Measurements from ENCODE around the gene SNX20.

Gene SNX20

DNA sequence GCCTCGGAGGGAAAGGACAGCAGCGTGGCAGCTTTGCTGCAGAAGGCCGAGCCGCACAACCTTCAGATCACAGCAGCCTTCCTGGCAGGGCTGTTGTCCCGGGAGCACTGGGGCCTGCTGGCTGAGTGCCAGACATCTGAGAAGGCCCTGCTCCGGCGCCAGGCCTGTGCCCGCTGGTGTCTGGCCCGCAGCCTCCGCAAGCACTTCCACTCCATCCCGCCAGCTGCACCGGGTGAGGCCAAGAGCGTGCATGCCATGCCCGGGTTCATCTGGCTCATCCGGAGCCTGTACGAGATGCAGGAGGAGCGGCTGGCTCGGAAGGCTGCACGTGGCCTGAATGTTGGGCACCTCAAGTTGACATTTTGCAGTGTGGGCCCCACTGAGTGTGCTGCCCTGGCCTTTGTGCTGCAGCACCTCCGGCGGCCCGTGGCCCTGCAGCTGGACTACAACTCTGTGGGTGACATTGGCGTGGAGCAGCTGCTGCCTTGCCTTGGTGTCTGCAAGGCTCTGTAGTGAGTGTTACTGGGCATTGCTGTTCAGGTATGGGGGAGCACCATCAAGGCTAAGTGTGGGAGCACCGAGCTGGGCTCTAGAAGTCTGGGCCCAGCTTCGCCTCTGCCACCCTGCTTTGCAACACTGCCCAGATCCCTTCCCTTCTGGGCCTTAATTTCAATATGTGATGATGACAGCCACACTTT, 30.9 kb upstream of the SNX20 start:
- Mint-ChIP-seq H3K36me3 (peaks cover 5 to 41% of the 10 kb centered on the region in 2 donors), H3K27me3 (no peaks in the 10 kb centered on the region), H3K27ac (no peak overlapping the region), H3K4me1 (peaks cover 48 to 74% of the 10 kb centered on the region in 2 donors), H3K9me3 (no peaks in the 10 kb centered on the region), H3K4me3 (no peak overlapping the region)
- no peak for DNase-seq
- ATAC-seq (replicated peaks): no peak

DNA sequence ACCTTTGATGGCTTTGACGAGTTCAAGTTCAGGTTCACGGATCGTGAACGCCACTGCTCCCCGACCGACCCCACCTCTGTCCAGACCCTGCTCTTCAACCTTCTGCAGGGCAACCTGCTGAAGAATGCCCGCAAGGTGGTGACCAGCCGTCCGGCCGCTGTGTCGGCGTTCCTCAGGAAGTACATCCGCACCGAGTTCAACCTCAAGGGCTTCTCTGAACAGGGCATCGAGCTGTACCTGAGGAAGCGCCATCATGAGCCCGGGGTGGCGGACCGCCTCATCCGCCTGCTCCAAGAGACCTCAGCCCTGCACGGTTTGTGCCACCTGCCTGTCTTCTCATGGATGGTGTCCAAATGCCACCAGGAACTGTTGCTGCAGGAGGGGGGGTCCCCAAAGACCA, 29.9 kb upstream of the SNX20 start:
- Mint-ChIP-seq H3K4me1 (peaks cover 47 to 69% of the 10 kb centered on the region in 2 donors), H3K4me3 (no peak overlapping the region), H3K27ac (no peak overlapping the region), H3K9me3 (peaks cover 0 to 2% of the 10 kb centered on the region in 2 donors), H3K36me3 (peaks cover 9 to 42% of the 10 kb centered on the region in 2 donors), H3K27me3 (no peaks in the 10 kb centered on the region)
- DNase-seq (no peak), ATAC-seq (replicated peaks) (no peak)

DNA sequence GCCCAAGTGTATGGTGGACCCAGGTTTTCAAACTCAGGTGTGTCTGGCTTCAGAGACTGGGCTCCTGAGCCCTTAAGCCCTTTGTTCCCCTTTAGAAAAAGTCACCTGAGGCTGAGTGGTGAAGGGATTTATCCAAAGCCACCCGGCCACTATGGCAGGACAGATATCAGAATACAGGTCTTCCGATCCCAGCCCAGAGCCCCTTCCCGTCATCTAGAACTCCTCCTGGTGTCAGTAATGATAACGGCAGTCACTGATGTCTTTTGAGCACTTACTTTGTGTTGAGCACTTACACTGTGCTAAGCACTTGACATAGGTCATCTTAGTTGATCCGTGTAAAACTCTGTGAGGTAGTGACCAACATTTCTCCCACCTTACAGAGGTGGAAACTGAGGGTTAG, 28.9 kb upstream of the SNX20 start:
- ATAC-seq (replicated peaks): no peak
- no peak overlapping the region for H3K27ac Mint-ChIP-seq
- peaks cover 20 to 53% of the 10 kb centered on the region in 2 donors for H3K36me3 Mint-ChIP-seq
- peaks cover 51 to 75% of the 10 kb centered on the region in 2 donors for H3K4me1 Mint-ChIP-seq
- peak overlapping the region in 1 of 2 donors; percentile 49 for H3K4me3 Mint-ChIP-seq
- no peaks in the 10 kb centered on the region for H3K27me3 Mint-ChIP-seq
- no peak for DNase-seq
- H3K9me3 Mint-ChIP-seq: peaks cover 11% of the 10 kb centered on the region in 2 donors

DNA sequence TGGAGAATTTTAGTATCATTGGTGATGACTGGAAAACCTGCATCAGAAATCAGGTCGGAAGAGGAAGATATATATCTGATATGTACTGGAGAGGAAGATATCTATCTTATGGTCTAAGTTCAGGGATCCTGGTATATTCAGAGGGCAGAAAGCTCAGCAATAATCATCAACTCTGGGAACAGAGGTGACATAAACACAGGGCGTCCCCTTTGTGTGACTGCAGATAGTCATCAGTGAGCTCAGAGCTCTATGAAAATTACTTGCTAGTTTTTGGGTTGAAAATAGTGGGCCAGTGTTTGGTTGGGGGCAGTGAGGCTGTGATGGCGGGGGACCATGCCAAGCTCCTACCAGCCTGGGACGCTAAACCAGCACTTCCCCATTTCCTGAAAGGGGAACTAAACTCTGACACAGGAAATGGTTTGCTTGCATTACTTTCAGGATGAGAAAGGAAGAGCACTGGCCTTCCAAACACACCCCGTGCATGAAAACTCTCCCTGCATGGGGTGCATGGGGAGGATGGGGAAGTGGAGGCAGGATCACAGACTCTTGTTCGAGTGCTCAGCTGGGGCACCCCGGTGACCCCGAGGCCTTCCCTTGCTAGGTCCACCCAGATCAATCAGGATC, 28.1 kb upstream of the SNX20 start:
- Mint-ChIP-seq H3K4me1 (peaks cover 49 to 70% of the 10 kb centered on the region in 2 donors), H3K36me3 (peaks cover 22 to 58% of the 10 kb centered on the region in 2 donors), H3K27me3 (no peaks in the 10 kb centered on the region), H3K9me3 (peaks cover 13 to 15% of the 10 kb centered on the region in 2 donors), H3K27ac (peak overlapping the region; percentile 62), H3K4me3 (peak overlapping the region; percentile 66 to 71)
- DNase-seq: no peak
- peak; percentile 82 to 86 for ATAC-seq (replicated peaks)

DNA sequence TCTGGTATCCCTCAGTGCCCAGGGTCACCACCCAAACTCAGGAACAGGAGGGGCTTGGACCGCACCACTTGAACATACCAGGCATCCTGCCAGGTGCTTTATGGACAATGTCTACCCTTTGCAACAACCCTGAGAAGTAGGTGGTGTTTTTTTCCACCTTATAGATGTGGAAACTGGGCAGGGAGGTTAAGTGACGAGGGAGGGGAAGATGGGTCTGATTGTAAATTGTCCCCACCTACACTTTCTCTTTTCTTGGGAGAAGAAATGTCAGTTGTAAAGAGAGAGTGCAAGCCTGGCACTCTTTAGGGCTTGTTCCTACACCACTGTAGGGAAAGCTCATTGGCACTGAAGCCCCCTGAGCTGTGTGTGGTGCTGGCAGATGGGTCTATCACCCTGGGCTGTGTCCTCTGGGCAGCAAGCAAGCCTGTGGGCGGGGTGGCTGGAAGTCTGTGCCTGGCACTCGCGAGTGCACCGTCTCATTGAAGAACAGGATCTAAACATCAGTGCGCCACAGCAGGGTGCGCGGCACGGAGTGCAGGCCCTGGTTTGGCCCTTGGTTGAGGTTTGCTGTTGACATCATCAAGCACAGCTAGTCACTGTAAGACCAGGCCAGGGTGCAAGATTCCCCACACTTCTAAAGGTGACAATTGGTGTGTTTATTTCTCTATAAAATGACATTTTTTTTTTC, 27.4 kb upstream of the SNX20 start:
- H3K9me3 Mint-ChIP-seq: peaks cover 16 to 21% of the 10 kb centered on the region in 2 donors
- DNase-seq (no peak), ATAC-seq (replicated peaks) (peak; percentile 46 to 53)

DNA sequence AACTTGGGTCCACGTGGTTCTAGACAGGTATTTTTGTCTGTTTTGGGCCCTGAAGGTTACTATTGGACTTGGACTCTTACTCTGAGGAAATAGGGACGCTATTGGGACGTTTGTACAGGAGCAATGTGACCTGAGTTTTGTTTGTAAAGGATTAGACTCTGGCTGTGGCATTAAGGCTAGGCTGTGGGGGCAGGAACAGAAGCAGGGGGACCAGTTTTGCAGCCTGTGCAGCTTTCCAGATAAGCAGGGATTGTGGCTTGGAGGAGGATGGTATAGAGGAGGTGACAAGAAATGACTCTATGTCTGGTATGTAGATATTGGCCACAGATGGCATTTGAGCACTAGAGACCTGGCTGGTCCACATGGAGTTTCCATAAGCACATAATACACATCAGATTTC, 25.1 kb upstream of the SNX20 start:
- Mint-ChIP-seq H3K4me1 (peaks cover 46 to 67% of the 10 kb centered on the region in 2 donors), H3K9me3 (peaks cover 16 to 21% of the 10 kb centered on the region in 2 donors), H3K4me3 (no peak overlapping the region), H3K27ac (no peak overlapping the region), H3K36me3 (peaks cover 22 to 56% of the 10 kb centered on the region in 2 donors), H3K27me3 (no peaks in the 10 kb centered on the region)
- no peak for DNase-seq
- ATAC-seq (replicated peaks): no peak

More for the DNA sequence above, 27.4 kb upstream of the SNX20 start:
- Mint-ChIP-seq H3K4me1 (peaks cover 48 to 66% of the 10 kb centered on the region in 2 donors), H3K27ac (peak overlapping the region; percentile 62), H3K27me3 (no peaks in the 10 kb centered on the region), H3K36me3 (peaks cover 26 to 63% of the 10 kb centered on the region in 2 donors), H3K4me3 (peak overlapping the region; percentile 66 to 71)

DNA sequence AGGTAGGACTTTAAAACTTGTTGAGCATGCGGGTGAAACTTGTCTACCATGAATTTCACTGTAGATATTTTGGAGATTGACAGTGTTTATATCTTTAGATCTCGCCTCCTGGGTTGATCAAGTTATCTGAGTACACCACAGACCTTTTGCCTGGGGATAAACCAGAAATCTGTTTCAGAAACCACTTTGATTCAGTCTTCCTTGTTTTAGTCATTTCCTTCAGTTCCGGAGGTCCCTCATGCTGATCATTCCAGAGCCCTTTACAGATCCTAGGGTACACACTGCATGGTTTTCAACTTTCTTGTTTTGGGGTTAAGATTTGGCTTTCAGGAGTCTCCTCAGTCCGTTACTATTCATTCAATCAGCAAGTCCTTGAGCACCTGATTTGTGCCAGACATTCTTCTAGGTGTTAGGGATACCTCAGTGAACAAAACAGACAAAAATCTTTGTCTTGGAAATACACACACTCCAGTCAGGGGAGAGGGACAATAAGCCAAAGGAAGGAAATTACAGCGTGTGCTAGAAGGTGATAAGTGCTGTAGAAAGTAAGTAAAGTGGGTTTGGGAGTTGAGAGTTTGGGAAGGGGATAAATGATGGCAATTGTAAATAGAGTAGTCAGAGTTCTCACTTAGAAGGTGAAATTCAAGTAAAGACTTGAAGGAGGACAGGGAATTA, 24.5 kb upstream of the SNX20 start:
- Mint-ChIP-seq H3K4me3 (no peak overlapping the region), H3K27me3 (no peaks in the 10 kb centered on the region), H3K27ac (no peak overlapping the region), H3K36me3 (peaks cover 23 to 55% of the 10 kb centered on the region in 2 donors), H3K4me1 (peaks cover 47 to 68% of the 10 kb centered on the region in 2 donors), H3K9me3 (peaks cover 16 to 21% of the 10 kb centered on the region in 2 donors)
- DNase-seq (no peak), ATAC-seq (replicated peaks) (no peak)

DNA sequence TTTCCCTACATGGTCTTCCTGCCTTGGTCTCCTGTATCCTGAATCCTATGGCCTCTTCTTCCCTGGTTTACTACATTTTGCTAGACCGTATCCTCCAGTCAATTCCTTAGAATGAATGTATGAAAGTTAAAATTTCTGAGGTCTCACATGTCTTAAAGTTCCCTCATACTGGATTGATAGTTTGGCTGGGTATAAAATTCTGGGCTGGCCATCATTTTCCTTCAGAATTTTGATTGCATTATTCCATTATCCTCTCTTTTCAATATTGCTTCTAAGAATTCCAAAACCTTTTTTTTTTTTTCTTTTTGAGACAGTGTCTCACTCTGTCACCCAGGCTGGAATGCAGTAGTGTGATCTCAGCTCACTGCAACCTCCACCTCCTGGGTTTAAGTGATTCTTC, 23.1 kb upstream of the SNX20 start:
- Mint-ChIP-seq H3K36me3 (peaks cover 23 to 54% of the 10 kb centered on the region in 2 donors), H3K27ac (no peak overlapping the region), H3K4me1 (peaks cover 50 to 68% of the 10 kb centered on the region in 2 donors), H3K4me3 (no peak overlapping the region), H3K27me3 (no peaks in the 10 kb centered on the region), H3K9me3 (peaks cover 16 to 21% of the 10 kb centered on the region in 2 donors)
- ATAC-seq (replicated peaks) (no peak), DNase-seq (no peak)

DNA sequence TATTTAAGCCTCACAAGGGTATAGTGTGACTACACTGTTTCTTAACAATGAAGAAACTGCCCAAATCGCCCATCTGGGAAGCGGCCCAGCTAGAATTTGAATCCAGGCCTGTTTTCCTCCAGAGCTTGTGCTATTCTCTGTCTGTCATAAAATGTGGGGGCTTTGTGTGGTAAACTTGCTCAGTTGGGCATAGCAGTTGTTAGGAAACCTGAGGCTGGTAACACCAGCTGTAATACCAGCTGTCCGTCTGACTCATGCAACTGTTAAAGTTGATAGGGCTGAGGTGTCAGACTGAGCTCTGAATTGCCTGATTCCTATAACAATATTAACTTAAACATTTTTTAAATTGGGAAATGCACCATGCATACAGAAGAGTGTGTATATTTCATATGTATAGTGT, 21.6 kb upstream of the SNX20 start:
- peaks cover 45 to 68% of the 10 kb centered on the region in 2 donors for H3K4me1 Mint-ChIP-seq

DNA sequence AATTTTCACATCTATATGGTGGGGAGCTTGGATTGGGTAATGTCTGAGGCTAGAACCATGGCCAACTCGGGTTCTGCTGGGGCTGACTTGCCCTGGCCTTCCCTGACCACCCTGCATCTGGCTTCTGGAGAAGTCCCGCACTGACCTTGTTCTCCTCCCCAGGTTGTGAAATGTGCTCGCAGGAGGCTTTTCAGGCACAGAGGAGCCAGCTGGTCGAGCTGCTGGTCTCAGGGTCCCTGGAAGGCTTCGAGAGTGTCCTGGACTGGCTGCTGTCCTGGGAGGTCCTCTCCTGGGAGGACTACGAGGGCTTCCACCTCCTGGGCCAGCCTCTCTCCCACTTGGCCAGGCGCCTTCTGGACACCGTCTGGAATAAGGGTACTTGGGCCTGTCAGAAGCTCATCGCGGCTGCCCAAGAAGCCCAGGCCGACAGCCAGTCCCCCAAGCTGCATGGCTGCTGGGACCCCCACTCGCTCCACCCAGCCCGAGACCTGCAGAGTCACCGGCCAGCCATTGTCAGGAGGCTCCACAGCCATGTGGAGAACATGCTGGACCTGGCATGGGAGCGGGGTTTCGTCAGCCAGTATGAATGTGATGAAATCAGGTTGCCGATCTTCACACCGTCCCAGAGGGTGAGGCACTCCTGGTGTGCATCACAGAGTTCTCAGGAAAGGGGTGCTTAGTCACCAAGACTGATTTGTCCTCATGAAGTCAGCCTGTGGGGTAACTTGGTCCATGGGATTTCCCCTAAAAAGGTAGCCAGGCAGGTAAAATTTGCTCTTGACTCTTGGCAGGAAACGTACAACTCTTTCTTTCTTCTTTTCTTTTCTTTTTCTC, 18.4 kb upstream of the SNX20 start:
- peaks cover 13 to 26% of the 10 kb centered on the region in 2 donors for H3K36me3 Mint-ChIP-seq
- H3K4me1 Mint-ChIP-seq: peaks cover 55 to 82% of the 10 kb centered on the region in 2 donors
- peak; percentile 70 for DNase-seq
- H3K4me3 Mint-ChIP-seq: peak overlapping the region; percentile 36 to 69
- ATAC-seq (replicated peaks): peak; percentile 78 to 83
- H3K27ac Mint-ChIP-seq: peak overlapping the region; percentile 93
- peaks cover 0 to 3% of the 10 kb centered on the region in 2 donors for H3K27me3 Mint-ChIP-seq
- peaks cover 3 to 7% of the 10 kb centered on the region in 2 donors for H3K9me3 Mint-ChIP-seq

More for the DNA sequence above, 21.6 kb upstream of the SNX20 start:
- H3K27me3 Mint-ChIP-seq: no peaks in the 10 kb centered on the region
- H3K9me3 Mint-ChIP-seq: peaks cover 16 to 21% of the 10 kb centered on the region in 2 donors
- no peak for DNase-seq
- H3K36me3 Mint-ChIP-seq: peaks cover 23 to 49% of the 10 kb centered on the region in 2 donors
- peak overlapping the region; percentile 42 for H3K27ac Mint-ChIP-seq
- peak; percentile 45 to 55 for ATAC-seq (replicated peaks)
- no peak overlapping the region for H3K4me3 Mint-ChIP-seq

DNA sequence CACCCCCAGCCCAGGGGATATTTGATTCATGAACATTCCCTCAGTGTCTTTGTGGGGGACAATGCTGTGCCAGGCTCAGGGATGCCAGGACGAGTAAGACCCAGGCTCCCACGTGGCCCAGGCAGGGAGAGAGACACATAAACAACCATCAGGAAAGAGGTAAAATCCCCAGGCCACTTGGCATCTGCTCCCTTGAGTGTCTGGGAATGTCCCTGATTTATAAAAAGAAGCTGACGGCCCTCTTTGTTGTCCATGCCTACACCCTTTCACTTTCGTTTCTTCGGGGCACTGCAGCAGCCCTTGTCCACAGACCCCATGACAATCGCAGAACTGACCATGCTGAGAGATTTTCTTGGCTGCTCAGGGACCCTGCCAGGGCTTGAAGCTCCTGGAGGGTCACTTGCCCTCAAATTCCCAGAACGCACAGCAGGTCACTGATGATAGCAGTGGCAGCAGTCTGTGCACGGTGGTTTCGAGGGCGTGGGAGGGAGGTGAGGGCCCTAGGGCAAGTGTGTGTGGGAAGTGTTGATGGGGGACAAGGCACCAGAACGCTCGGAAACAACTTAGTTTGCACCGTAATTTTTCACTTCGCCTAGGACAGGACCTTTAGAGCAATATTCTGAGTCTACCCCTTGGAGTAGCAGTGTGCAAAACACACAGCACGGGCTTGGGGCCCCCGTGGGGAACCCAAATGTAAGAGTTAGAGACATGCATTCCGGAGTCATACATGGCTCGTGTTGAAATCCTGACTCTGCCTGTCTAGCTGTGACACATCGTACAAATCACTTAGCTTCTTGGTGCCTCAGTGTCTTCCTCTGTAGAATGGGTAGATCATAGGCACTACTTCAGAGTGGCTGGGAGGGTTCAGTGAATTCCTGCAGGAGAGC, 17.0 kb upstream of the SNX20 start:
- DNase-seq (peak; percentile 67), ATAC-seq (replicated peaks) (peak; percentile 64 to 68)
- Mint-ChIP-seq H3K27ac (peak overlapping the region; percentile 93), H3K4me1 (peaks cover 62 to 92% of the 10 kb centered on the region in 2 donors), H3K9me3 (no peaks in the 10 kb centered on the region), H3K4me3 (peak overlapping the region; percentile 85 to 88), H3K27me3 (peaks cover 0 to 8% of the 10 kb centered on the region in 2 donors), H3K36me3 (peaks cover 10 to 18% of the 10 kb centered on the region in 2 donors)

DNA sequence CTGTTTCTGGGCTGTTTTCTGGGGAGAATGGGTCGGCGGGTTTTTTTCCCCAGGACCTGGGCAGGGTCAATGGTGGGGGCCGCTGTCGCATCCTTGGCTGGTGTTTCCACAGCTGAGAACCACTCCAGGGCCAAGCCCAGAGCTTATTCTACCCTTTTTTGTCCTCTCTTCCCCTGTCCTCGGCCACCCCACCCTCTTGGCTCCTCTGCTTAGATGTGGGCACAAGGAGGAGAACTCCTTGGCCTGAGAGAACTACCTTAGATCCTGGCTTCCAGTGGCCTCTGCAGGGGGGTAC, 16.3 kb upstream of the SNX20 start:
- Mint-ChIP-seq H3K36me3 (peaks cover 12 to 19% of the 10 kb centered on the region in 2 donors), H3K27ac (peak overlapping the region; percentile 93), H3K4me1 (peaks cover 67 to 95% of the 10 kb centered on the region in 2 donors), H3K27me3 (peaks cover 7 to 11% of the 10 kb centered on the region in 2 donors), H3K9me3 (no peaks in the 10 kb centered on the region), H3K4me3 (peak overlapping the region; percentile 85 to 88)
- DNase-seq (no peak), ATAC-seq (replicated peaks) (no peak)

Data from stimulated activated naive B cell treated with anti-CD40 and anti-IgM and Interleukin-4, amounts not matched to agents 10 μg/mL and 1 μg/mL and 100 μg/mL, for 72 hours (primary cell).